PC-3 (cell line): ENCODE measurements around the gene FBXO9. TPM values are rescaled to one million over a fixed set of nuclear protein-coding genes. Genes with fewer than 3 reads are reported as not detected.

ENCODE experiments used
- ATAC-seq: fragments of 200-7000 bp; cut with Tn5 transposase; 2 replicates; pipeline ENCODE4 v1.9.1; 2020; ENCODE audit warnings: mild to moderate bottlenecking, moderate library complexity
- BruUV-seq: library from RNA; stranded (reverse); fragments of 400-500 nt; replicated peaks from 2 replicates; lab custom pipeline; 2021; lab: Mats Ljungman, UMichigan
- CTCF ChIA-PET: fragments of 300-600 bp; sonication (Branson Sonifier 250); formaldehyde crosslinking; loops from one replicate; lab custom pipeline; 2022; ENCODE audit warnings: antibody characterized with exemption; lab: Charles Lee
- POLR2A ChIA-PET: fragments of 300-600 bp; sonication (Branson Sonifier 250); formaldehyde crosslinking; loops from one replicate; lab custom pipeline; 2022; ENCODE audit warnings: antibody characterized with exemption; ENCODE audit not compliant: unreplicated experiment; lab: Charles Lee
- DNase-seq: peaks from one replicate; pipeline ENCODE4 v3.0.0-alpha.2; 2015
- H2AFZ ChIP-seq: fragments of 300-600 bp; sonication (generic); 2 replicates; pipeline ENCODE4 v1.6.0; 2016; ENCODE audit warnings: antibody characterized with exemption, low read length
- H3F3A ChIP-seq: fragments of 300-600 bp; sonication (generic); one replicate; pipeline ENCODE4 v1.6.0; 2017; ENCODE audit warnings: antibody characterized with exemption, low read length, control low read depth, mild to moderate bottlenecking; ENCODE audit not compliant: unreplicated experiment
- H3K27ac ChIP-seq: fragments of 300-600 bp; sonication (generic); 2 replicates; pipeline ENCODE4 v1.5.1; 2016; ENCODE audit warnings: mild to moderate bottlenecking, low read length
- H3K27me3 ChIP-seq: fragments of 300-600 bp; sonication (generic); 2 replicates; pipeline ENCODE4 v1.6.1; 2016; ENCODE audit warnings: low read length, mixed read lengths
- H3K36me3 ChIP-seq: fragments of 300-600 bp; sonication (generic); 2 replicates; pipeline ENCODE4 v1.6.1; 2016; ENCODE audit warnings: low read depth, mixed run types, low read length, mixed read lengths
- H3K4me1 ChIP-seq: fragments of 300-600 bp; sonication (generic); 2 replicates; pipeline ENCODE4 v1.5.1; 2016; ENCODE audit warnings: low read length; ENCODE audit not compliant: insufficient read depth
- H3K4me2 ChIP-seq: fragments of 300-600 bp; sonication (generic); 2 replicates; pipeline ENCODE4 v1.6.0; 2016; ENCODE audit warnings: low read length
- H3K4me3 ChIP-seq: fragments of 300-600 bp; sonication (generic); 2 replicates; pipeline ENCODE4 v1.5.1; 2016; ENCODE audit warnings: mild to moderate bottlenecking, low read length, mixed read lengths
- H3K79me2 ChIP-seq: fragments of 300-600 bp; sonication (generic); 2 replicates; pipeline ENCODE4 v1.6.1; 2017; ENCODE audit warnings: low read length, mixed read lengths
- H3K9ac ChIP-seq: fragments of 300-600 bp; sonication (generic); 2 replicates; pipeline ENCODE4 v1.6.0; 2016; ENCODE audit warnings: mild to moderate bottlenecking, low read length
- H3K9me2 ChIP-seq: fragments of 300-600 bp; sonication (generic); replicated peaks from 2 replicates; pipeline ENCODE4 v1.6.1; 2016; ENCODE audit warnings: mixed run types, low read length, mixed read lengths
- H3K9me3 ChIP-seq: fragments of 300-600 bp; sonication (generic); 2 replicates; pipeline ENCODE4 v1.6.1; 2016; ENCODE audit warnings: low read length, mixed read lengths
- H4K20me1 ChIP-seq: fragments of 300-600 bp; sonication (generic); 2 replicates; pipeline ENCODE4 v1.6.1; 2016; ENCODE audit warnings: low read length, mixed read lengths
- CTCF ChIP-seq: fragments of 300-600 bp; sonication (generic); conservative IDR thresholded peaks from 2 replicates; pipeline ENCODE4 v1.5.1; 2017; ENCODE audit warnings: antibody characterized with exemption, low read depth, mild to moderate bottlenecking, low read length
- EZH2 ChIP-seq: fragments of 300-600 bp; sonication (generic); IDR thresholded peaks from one replicate; pipeline ENCODE4 v1.6.1; 2017; ENCODE audit warnings: antibody characterized with exemption, mild to moderate bottlenecking, low read length; ENCODE audit not compliant: unreplicated experiment
- EZH2phosphoT487 ChIP-seq: fragments of 300-600 bp; sonication (generic); IDR thresholded peaks from 2 replicates; pipeline ENCODE4 v1.6.1; 2018; ENCODE audit warnings: mild to moderate bottlenecking, antibody characterized with exemption, low read length, borderline replicate concordance
- intact Hi-C: fragments of 100-400 bp; cut with micrococcal nuclease; formaldehyde crosslinking; loops from 2 replicates; pipeline ENCODE4 v1.9.0; 2023
- total RNA-seq: library from RNA; depleted of rRNA; stranded (reverse); fragments of >200 nt; gene quantifications from 2 replicates; pipeline ENCODE4 v1.2.3, GENCODE V29; 2014

FBXO9 gene
- total RNA-seq, 1 experiment from 2014 or later = 54.6 TPM

DNA sequence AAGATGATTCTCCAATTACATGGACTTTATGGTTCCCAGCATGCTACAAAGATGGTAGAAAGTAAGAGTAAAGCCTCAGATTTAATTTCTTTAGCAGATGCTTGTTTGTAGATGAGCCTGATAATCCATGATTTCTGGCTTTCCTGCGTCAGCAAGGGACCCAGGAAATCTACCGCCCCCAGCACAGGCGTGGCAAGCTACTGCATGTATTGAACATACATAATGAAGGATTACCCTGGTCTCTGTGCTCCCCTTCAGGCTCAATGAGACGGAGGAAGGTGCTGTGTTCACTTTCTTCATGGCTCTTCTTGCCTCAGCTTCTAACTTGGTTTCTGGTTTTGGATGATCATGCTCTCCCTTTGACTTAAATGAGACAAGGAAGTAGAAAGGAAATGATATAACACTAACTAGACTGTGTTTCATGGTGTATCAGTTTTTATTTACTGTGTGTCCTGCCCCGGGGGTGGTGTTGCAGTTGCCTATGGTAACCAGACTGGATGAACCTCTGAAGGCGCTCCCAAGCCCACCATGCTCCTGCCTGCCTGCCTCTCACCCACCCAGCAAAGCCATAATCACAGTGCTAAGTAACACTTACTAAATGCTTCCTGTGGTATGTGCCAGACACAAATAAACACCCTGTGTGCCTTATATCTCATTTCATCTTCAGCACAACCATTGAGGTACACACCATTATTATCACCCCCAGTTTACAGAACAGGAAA is 65.5 kb downstream of the FBXO9 start:
- H3F3A ChIP-seq = no peaks in the 10 kb centered on the region
- H3K79me2 ChIP-seq = no peaks in the 10 kb centered on the region
- H3K4me2 ChIP-seq = no peak overlapping the region
- no peak overlapping the region for H3K27ac ChIP-seq
- H3K36me3 ChIP-seq = no peaks in the 10 kb centered on the region
- intact Hi-C loops = no loop called here
- TF ChIP-seq EZH2 (no peak), CTCF (no peak)
- DNase-seq (no peak), ATAC-seq (no peak)
- H3K9me3 ChIP-seq = no peaks in the 10 kb centered on the region
- H3K27me3 ChIP-seq = no peaks in the 10 kb centered on the region
- CTCF ChIA-PET = no interaction called here
- H3K4me3 ChIP-seq = no peak overlapping the region
- BruUV-seq = no TSS peak
- no peaks in the 10 kb centered on the region for H3K9me2 ChIP-seq
- H2AFZ ChIP-seq = no peak overlapping the region
- no peaks in the 10 kb centered on the region for H4K20me1 ChIP-seq
- H3K4me1 ChIP-seq = no peaks in the 10 kb centered on the region
- H3K9ac ChIP-seq = no peak overlapping the region
- POLR2A ChIA-PET = no interaction called here

- Histone ChIP-seq H3K4me2 (no peak overlapping the region), H3K27me3 (no peaks in the 10 kb centered on the region), H4K20me1 (no peaks in the 10 kb centered on the region), H3F3A (no peaks in the 10 kb centered on the region), H2AFZ (no peak overlapping the region), H3K79me2 (no peaks in the 10 kb centered on the region), H3K4me1 (no peaks in the 10 kb centered on the region), H3K9me3 (no peaks in the 10 kb centered on the region), H3K4me3 (no peak overlapping the region), H3K9ac (no peak overlapping the region), H3K9me2 (no peaks in the 10 kb centered on the region), H3K36me3 (no peaks in the 10 kb centered on the region), H3K27ac (no peak overlapping the region)
- ChIA-PET CTCF (no interaction called here), POLR2A (no interaction called here)
- ATAC-seq (no peak), DNase-seq (no peak)
- BruUV-seq = no TSS peak
- intact Hi-C loops = no loop called here
- no peak for TF ChIP-seq CTCF
Observed at GRCh38 chr6:53133961-53134360, 68.8 kb downstream of the FBXO9 start.

DNA sequence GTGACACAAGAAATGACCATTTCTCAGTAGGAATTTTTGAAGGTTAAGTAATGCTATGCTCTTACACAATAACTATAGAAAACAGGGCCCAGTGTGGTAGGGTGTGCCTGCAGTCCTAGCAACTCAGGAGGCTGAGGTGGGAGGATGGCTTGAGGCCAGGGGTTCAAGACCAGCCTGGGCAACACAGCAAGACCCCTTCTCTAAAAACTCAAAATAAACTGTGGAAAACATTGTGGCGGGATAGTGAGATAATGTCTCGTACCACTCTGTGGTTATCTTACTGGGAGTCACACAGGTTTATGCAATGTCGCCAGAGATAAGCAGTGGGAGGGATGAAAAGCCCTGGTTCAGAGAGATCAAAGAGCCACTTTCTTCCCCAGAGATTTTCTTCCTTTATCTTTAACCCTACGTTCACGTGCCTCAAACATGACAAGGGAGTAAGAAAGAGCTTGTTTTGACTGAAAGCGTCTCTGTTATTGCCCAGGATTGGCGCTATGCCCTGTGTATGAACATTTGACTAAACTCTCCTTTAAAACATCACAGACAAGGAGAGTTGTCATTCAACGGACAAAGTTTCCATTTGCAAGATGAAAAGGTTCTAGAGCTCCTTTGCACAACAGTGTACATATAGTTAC is 69.5 kb downstream of the FBXO9 start:
- BruUV-seq = no TSS peak
- Histone ChIP-seq H3K27me3 (no peaks in the 10 kb centered on the region), H3K9me2 (no peaks in the 10 kb centered on the region), H3K9ac (no peak overlapping the region), H3K27ac (no peak overlapping the region), H3K4me3 (no peak overlapping the region), H3K9me3 (no peaks in the 10 kb centered on the region), H3K79me2 (no peaks in the 10 kb centered on the region), H3K4me2 (no peak overlapping the region), H3K36me3 (no peaks in the 10 kb centered on the region), H4K20me1 (no peaks in the 10 kb centered on the region), H3F3A (no peaks in the 10 kb centered on the region), H3K4me1 (no peaks in the 10 kb centered on the region), H2AFZ (no peak overlapping the region)
- ATAC-seq (no peak), DNase-seq (no peak)
- POLR2A ChIA-PET = no interaction called here
- intact Hi-C loops = no loop called here
- no peak for TF ChIP-seq EZH2phosphoT487
- TF ChIP-seq EZH2 = no peak
- CTCF ChIA-PET = no interaction called here
